ENCODE results near the gene ZGPAT. TPM values are rescaled to one million over a fixed set of nuclear protein-coding genes. Genes with fewer than 3 reads are reported as not detected.

Gene ZGPAT
- total and polyA plus RNA-seq, 12 donors, result 4.4 to 120 (median 35.3) TPM

GRCh38 chr20:63742381-63743024 is 34.7 kb downstream of the ZGPAT start:
- peak overlapping the region in 2 of 5 donors; percentile 85 to 94 for H3K27ac ChIP-seq
- no peak for TF ChIP-seq CTCF (IDR thresholded peaks at IDR 0.05)
- no peak for TF ChIP-seq POLR2A (IDR thresholded peaks at IDR 0.05)
- H3K9me3 ChIP-seq (replicated peaks in 1 of 3), result no peaks in the 10 kb centered on the region

DNA sequence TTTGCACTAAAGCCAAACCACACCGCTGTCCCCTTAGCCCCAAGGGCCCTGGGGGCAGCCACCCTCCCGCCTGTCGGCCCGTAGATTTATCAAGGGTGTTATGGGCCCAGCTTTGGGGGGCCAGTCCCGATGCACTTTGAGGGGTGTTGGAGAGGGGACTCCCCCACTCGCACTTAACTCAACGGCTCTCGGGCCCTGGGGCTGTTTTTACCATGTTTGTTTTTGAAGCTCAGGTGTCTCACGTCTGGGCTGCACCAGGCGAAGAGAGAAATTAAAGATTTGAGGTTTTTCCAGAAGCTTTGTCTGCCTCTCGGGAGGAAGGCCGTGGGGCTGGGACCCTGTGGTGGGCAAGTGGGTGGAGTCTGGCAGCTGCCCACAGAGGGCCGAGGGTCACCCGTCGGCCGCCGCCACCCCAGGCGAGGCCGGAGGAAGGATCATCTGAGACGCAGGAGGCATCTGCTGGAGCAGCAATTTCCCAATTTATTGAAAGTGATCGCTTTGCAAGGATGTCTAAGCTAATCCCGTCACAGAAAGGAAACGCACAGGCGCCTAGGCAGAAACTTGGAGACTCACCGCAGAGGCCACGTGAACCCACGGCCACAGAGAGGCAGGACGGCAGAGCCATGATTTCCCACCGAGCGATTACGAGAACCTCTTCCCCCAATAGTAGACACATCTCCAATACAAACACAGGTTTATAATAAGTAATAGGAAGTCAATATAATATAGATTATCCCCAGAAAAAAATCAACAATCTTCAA is 35.6 kb downstream of the ZGPAT start:
- peaks cover 0 to 29% of the 10 kb centered on the region in 2 donors for H3K36me3 ChIP-seq (replicated peaks in 1 of 2)
- peaks cover 29 to 32% of the 10 kb centered on the region in 2 donors for H3K4me1 ChIP-seq (replicated peaks in 1 of 2)
- WGBS, 4 donors, result 85 to 88% (median 87%) methylated on average over 23 to 31 of the region's 31 CpGs
- no peaks in the 10 kb centered on the region for H3K27me3 ChIP-seq
- intact Hi-C loops (cut with DNase I), result no loop called here
- peak overlapping the region in 1 of 5 donors; percentile 85 for H3K27ac ChIP-seq
- no peak overlapping the region for H3K4me3 ChIP-seq
- TF ChIP-seq CTCF (IDR thresholded peaks at IDR 0.05) (no peak), POLR2A (IDR thresholded peaks at IDR 0.05) (no peak)
- H3K9me3 ChIP-seq (replicated peaks in 1 of 3), result no peaks in the 10 kb centered on the region
- DNase-seq, result no peak

More at GRCh38 chr20:63742381-63743024, 34.7 kb downstream of the ZGPAT start:
- H3K36me3 ChIP-seq (replicated peaks in 1 of 2), result peaks cover 0 to 29% of the 10 kb centered on the region in 2 donors
- DNase-seq, result peak in 3 of 7 donors; percentile 19 to 32 (median 24)
- intact Hi-C loops (cut with DNase I), result no loop called here
- no peak overlapping the region for H3K4me3 ChIP-seq
- H3K27me3 ChIP-seq, result no peaks in the 10 kb centered on the region
- WGBS, 4 donors, result 60 to 79% (median 75%) methylated on average over 2 to 37 of the region's 37 CpGs
- peaks cover 33 to 38% of the 10 kb centered on the region in 2 donors for H3K4me1 ChIP-seq (replicated peaks in 1 of 2)

DNA sequence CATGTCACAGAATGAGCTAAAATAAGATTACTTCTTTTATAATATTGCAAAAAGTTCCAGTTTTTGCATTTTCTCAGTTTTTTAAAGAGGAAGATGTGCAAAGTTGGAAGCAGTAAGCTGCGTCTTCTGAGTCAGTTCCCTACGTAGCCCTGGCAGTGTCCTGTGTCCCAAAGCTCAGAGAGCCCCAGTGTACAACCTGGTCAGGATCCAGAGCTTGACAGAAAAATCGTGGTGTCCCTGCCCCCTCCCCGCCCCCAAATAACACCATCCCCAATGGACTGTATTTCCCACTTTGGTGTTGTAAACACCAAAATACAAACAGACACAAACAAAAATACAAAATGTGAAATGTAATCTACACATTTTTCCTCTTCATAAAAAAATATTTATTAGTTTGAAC is 36.3 kb downstream of the ZGPAT start:
- Histone ChIP-seq H3K36me3 (replicated peaks in 1 of 2) (peaks cover 0 to 29% of the 10 kb centered on the region in 2 donors), H3K27ac (no peak overlapping the region), H3K27me3 (no peaks in the 10 kb centered on the region), H3K4me1 (replicated peaks in 1 of 2) (peaks cover 21 to 25% of the 10 kb centered on the region in 2 donors), H3K4me3 (no peak overlapping the region), H3K9me3 (replicated peaks in 1 of 3) (no peaks in the 10 kb centered on the region)
- TF ChIP-seq CTCF (IDR thresholded peaks at IDR 0.05) (no peak), POLR2A (IDR thresholded peaks at IDR 0.05) (no peak)
- no peak for DNase-seq
- WGBS, 4 donors, result 60 to 68% (median 65%) methylated on average over 4 of the region's 4 CpGs
- intact Hi-C loops (cut with DNase I), result no loop called here

GRCh38 chr20:63744574-63745423 is 37.0 kb downstream of the ZGPAT start:
- H3K4me1 ChIP-seq (replicated peaks in 1 of 2), result peaks cover 20 to 24% of the 10 kb centered on the region in 2 donors
- H3K36me3 ChIP-seq (replicated peaks in 1 of 2), result peaks cover 0 to 29% of the 10 kb centered on the region in 2 donors
- no peak for TF ChIP-seq CTCF (IDR thresholded peaks at IDR 0.05)
- TF ChIP-seq POLR2A (IDR thresholded peaks at IDR 0.05), result no peak
- H3K4me3 ChIP-seq, result no peak overlapping the region
- no peaks in the 10 kb centered on the region for H3K27me3 ChIP-seq
- no peak for DNase-seq
- H3K27ac ChIP-seq, result peak overlapping the region in 1 of 5 donors; percentile 5
- intact Hi-C loops (cut with DNase I), result no loop called here
- WGBS, 4 donors, result 79 to 85% (median 80%) methylated on average over 23 to 25 of the region's 25 CpGs
- H3K9me3 ChIP-seq (replicated peaks in 1 of 3), result no peaks in the 10 kb centered on the region
